GM21528 (cell line): ENCODE results near the gene CPZ.
"Not testable (repeated sequence)": the region's sequence is repeated elsewhere in the genome, so short reads cannot be mapped to it uniquely, and the experiment has no call there.

Experiments used
- ATAC-seq: cut with Tn5 transposase; IDR thresholded peaks from one replicate; pipeline ENCODE4 v1.9.1; 2021; ENCODE audit warnings: mild to moderate bottlenecking, moderate library complexity; ENCODE audit not compliant: unreplicated experiment, low FRiP score

Gene CPZ

GRCh38 chr4:8648816-8649630 is 56.5 kb downstream of the CPZ start:
- no peak for ATAC-seq

- ATAC-seq: no peak
Observed at GRCh38 chr4:8649631-8650361, 57.2 kb downstream of the CPZ start.

GRCh38 chr4:8651661-8652180 is 59.2 kb downstream of the CPZ start:
- no peak for ATAC-seq

- no peak for ATAC-seq
Observed at GRCh38 chr4:8652181-8653078, 59.9 kb downstream of the CPZ start.

- no peak for ATAC-seq
Observed at GRCh38 chr4:8653326-8654000, 60.9 kb downstream of the CPZ start.

- not testable (repeated sequence) for ATAC-seq
Observed at GRCh38 chr4:8654139-8654538, 61.6 kb downstream of the CPZ start.

- ATAC-seq: no peak
Observed at GRCh38 chr4:8655411-8656184, 63.0 kb downstream of the CPZ start.

GRCh38 chr4:8656185-8656517 is 63.6 kb downstream of the CPZ start:
- no peak for ATAC-seq

GRCh38 chr4:8656711-8657380 is 64.3 kb downstream of the CPZ start:
- no peak for ATAC-seq

GRCh38 chr4:8657381-8658088 is 65.0 kb downstream of the CPZ start:
- no peak for ATAC-seq

GRCh38 chr4:8662776-8663175 is 70.2 kb downstream of the CPZ start:
- no peak for ATAC-seq

GRCh38 chr4:8664031-8664805 is 71.7 kb downstream of the CPZ start:
- no peak for ATAC-seq

GRCh38 chr4:8664976-8665375 is 72.4 kb downstream of the CPZ start:
- no peak for ATAC-seq

GRCh38 chr4:8665406-8666360 is 73.1 kb downstream of the CPZ start:
- no peak for ATAC-seq

- ATAC-seq: no peak
Observed at GRCh38 chr4:8666581-8666980, 74.0 kb downstream of the CPZ start.
